HK-2 (cell line): Measurements from ENCODE around the gene SMTNL2.

Experiments
- DNase-seq: peaks from one replicate; pipeline ENCODE4 v3.0.0-alpha.2; 2018; ENCODE audit not compliant: unreplicated experiment

The SMTNL2 gene

DNA sequence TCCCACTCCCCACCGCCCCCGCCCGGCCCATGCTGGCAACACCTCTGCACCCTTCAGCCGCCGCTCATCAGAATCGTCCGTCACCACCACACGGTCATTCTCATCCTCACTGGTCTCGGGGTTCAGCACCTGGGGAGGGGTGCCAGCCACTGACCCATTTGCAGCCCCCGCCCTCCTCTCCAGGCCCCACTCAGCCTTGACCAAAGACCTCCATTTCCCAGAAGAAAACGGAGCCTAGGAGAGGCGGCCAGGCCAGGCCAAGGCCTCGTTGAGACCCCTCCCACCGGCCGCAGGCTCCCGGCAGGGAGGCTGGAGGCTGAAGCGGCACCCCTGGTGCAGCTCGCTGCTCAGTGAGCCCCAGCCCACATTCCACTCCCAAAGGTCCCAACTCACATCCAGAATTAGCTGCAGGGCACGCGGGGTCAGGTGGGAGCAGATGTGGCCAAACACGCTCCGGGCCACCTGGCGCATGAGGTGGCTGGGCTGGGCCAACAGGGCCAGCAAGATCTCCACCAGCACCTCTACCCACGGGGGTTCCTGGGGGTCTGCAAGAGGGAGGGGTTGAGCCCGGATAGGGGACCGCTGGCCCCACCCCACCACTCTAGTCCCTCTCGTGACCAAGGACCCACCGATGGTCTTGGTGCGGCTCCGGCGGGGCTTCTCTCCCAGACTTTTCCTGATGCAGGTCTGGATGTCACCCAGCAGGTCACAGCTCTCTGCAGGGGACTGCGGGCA, 38.9 kb upstream of the SMTNL2 start:
- no peak for DNase-seq

DNA sequence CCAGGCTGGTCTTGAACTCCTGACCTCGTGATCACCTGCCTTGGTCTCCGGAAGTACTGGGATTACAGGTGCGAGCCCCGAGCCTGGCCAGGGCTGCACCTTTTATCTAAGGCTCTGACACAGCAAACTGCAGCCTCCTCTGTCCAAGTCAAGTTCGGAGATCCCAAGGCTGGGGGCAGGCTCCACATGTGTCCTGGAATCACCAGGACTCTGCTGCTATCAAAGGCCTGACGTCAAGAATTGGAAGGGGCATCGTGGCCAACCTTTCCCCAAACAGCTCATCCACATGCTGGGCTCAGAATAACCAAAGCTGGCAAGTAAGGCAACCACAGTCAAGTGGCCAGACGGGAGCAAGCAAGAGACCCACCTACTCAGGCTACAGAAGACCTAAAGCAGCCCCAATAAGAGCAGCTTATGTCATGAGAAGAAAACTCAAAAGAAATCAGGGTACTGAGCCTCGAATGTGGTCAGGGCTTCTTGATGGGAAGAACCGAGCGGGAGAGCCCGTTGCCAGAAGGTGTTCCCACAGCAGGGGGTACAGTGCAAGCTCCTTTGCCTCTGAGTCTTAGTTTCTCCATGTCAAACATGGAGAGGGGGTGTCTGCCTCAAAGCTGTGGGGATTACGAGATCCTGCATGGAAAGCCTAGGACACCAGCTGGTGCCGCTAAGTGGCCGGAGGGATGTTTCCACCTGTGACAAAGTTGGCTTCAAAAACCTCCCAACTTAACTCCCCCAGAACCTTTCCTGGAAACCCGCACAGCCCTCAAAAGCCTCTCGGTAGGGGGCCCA, 37.0 kb upstream of the SMTNL2 start:
- no peak for DNase-seq

- no peak for DNase-seq
Measured at GRCh38 chr17:4548061-4548461, 36.3 kb upstream of the SMTNL2 start.

- no peak for DNase-seq
Measured at GRCh38 chr17:4548721-4549531, 35.4 kb upstream of the SMTNL2 start.

- DNase-seq: no peak
Measured at GRCh38 chr17:4549781-4550533, 34.4 kb upstream of the SMTNL2 start.

DNA sequence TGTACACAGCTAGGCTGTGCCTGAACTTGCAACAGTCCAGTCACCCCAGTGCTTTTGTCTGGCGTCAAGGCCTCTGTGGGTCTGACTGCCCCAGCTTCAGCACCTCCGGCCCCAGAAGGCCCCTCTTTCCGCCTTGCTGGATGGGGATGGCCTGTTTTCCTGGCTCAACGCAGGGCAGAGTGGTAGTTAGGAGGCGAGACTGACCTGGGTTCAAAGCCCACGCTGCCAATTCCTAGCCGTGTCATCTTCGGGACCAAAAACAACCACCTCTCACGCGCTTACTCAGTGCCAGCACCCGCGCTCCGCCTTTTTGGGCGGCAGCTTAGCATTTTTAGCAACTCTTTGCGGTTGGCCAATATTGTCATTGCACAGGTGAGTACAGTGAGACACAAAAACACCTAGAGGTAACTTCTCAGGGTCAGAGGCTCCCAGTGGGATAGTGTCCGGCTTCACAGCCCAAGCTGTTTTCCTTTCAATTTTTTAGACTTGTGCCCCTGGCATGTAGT, 33.7 kb upstream of the SMTNL2 start:
- no peak for DNase-seq

DNA sequence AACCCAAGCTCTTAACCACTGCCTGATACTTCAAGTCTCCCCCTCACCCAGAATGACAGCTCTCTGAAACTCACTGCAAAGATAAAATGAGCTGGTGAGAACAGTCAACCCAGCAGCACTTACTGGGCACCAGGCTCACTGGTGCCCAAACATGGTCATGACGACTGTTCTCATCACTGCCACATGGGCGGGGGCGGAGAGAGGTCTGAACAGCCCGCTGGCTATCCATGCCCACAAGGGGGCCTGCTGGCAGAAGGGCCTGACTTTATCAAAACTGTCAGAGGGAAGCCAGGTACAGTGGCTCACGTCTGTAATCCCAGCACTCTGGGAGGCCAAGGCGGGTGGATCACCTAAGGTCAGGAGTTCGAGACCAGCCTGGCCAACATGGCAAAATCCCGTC, 33.2 kb upstream of the SMTNL2 start:
- no peak for DNase-seq

GRCh38 chr17:4551796-4552525, 32.4 kb upstream of the SMTNL2 start:
- no peak for DNase-seq

DNA sequence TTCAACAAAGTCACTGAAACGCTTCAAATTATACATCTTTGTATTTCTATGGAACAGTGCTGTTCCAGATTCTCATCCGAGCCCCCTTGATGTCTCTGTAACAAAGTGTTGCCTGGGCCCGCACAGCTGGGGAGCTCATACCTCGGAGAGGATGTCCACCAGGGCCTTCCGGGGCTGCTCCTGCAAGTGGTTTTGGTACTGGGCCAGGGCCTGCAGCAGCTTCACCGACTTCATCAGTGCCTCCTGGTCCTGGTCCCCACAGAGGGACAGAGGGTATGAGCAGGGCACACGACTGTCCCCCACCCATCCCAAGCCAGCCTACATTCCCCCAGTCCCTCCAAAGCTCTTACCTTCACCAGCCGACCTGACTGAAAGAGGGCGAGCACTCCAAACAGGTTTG, 30.7 kb upstream of the SMTNL2 start:
- no peak for DNase-seq

GRCh38 chr17:4554441-4554996, 29.8 kb upstream of the SMTNL2 start:
- DNase-seq: no peak

- DNase-seq: peak; percentile 96
Measured at GRCh38 chr17:4554997-4555799, 29.1 kb upstream of the SMTNL2 start, which contains the start of gene MYBBP1A. TSS of gene MYBBP1A (minus strand) at chr17:4555384. CDS start at chr17:4555324, 60 bp downstream.

GRCh38 chr17:4555873-4556759, 28.2 kb upstream of the SMTNL2 start:
- DNase-seq: no peak

GRCh38 chr17:4556996-4557395, 27.3 kb upstream of the SMTNL2 start:
- DNase-seq: no peak

DNA sequence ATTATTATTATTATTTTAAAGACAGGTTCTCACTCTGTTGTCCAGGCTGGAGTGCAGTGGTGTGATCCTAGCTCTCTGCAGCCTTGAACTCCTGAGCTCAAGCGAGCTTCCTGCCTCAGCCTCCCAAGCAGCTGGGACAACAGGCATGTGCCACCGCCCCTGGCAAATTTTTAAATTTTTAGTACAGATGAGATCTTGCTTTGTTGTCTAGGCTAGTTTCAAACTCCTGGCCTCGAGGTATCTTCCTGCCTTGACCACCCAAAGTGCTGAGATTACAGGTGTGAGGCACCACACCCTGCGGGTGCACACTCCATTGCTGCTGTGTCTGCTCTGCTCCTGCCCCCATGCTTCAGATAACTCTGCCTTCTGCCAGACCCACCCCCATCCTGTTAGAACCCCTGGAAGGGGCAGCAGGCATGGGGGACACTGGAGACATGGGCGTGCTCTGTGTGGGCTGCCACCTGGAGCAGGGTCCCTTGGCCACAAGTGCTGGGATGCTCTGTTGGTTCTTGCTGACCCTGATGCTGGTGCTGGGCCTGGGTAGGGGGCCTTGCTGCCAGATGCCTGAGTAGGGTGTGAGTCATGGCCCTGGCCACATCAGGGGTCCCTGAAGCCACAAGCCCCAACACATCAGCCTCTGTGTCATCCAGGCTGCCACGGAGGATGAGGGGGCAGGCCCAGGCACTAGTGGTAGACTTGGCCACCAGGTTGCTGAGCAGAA, 26.5 kb upstream of the SMTNL2 start:
- DNase-seq: no peak

DNA sequence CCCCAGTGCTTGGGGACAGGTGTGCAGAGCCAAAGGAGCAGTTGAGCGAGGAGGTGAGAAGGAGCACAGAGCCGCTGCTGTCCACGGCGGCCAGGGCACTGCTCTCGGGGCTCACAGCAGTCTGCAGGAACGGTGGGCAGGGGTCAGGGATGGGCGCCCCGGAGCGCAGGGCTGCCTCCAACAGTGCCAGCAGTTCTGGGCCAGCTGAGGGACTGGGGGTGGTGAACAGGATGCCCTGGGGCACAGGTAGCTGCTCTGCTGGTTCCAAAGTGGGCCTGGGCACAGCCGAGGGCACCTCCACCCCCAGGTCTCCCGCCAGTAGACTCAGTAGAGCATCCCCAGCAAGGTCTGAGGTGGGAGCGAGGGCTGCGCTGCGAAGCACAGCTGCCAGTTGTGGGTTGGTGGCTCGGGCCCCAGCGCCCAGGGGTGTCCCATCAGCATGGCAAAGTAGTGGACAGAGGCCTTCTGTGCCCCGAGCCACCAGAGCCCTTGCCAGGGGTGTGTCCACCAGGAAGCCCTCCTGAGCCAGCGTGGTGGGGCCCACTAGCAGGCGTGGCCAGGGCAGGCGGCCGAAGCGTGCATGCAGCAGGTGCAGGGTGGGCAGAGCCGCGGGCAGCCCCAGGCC, 25.9 kb upstream of the SMTNL2 start:
- DNase-seq: no peak

DNA sequence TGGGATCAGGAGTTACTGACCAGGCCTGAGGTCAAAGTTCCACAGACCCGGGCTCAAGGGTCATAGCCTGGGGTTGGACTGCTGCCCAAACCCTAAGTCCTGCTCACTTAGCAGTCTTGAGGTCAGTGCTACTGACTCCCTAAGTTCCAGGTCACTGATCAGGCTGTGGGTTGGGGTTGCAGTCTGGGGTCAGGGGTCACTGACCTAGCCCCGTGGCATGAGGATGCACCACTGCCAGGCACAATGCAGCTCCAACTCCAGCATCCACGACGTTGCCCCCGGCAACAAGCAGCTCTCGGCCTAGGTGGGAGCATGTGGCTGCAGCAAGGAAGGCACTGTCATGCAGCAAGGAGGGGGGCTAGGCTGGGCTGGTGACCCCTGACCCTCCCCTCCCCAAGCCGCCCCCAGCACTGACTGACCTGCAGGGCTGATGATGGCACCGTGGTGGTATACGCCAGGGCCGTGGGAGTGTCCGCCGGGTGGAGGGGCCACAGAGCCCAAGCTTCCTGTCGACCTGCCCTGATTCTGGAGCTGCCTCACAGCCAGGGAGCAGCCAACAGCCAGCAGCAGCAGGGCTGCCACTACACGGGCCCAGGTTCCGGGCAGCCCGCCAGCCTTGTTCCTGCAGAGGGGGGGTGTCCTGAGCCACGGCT, 25.1 kb upstream of the SMTNL2 start:
- no peak for DNase-seq

DNA sequence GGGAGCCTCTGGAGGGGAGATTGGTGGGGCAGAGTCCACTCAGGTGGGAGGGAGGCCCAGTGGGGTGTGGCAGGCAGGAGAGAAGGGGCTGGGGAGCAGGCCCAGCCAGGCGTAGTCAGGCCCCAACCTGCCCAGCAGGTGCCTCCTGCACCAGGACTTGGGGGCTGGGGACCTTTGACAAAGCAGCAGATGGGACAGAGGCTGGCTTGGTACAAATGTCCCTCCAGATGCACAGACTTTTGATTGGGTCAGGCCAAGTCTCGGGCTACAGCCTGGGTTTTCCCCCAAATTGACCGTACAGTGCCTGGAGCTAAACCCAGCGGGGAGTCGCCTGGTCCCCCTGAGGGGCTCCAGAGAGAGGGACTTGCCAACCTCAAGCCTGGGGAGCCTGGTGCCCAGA, 24.4 kb upstream of the SMTNL2 start:
- no peak for DNase-seq
